ENCODE measurements around the gene TKTL2. TPM values are rescaled to one million over a fixed set of nuclear protein-coding genes. Genes with fewer than 3 reads are reported as not detected.
A peak's percentile ranks its signal among the peaks of the same experiment; 100 is the strongest.

The TKTL2 gene
- total RNA-seq, 2 experiments from 2014 or later, result not detected

DNA sequence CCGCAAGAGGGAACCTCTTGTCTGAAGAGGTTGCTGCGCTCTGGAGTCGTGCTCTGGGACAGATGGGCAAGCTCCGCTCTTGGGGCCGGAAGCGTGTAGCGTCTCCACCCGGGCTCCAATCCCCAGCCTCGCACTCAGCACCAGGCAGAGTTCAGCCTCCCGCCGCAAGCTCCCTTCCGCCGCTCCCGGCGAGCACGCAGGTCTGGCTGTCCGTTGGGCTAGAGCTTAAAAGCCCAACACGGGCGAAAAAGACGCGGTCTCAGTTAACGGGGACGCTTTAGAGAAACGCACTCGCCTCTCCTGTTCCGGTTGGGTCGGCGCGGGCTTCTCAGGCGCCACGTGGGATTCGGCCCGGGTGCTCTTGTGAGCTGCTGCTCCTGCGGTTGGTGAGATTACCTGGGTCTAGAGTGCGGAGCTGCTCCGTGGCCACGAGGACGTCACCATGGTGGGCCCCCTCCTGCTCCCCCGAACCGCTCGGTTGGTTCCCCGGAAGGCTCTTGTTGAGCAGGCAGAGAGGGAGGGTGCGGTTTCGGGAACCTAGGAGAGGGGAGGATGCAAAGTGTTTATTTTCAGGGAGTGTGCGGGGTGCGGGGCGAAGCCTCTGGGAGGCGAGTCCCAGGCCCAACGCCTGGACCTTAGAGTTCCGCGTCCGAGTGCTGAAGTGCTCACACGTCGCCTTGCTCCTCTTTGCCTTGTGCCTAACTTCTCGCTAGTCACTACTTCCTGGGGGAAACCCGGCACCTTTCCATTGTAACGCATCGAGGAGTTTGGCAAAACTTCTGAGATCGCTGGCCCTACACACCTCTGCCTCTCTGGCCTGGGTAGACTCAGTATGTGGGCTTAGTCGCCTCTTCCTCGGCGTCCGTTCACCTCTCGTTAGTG is 21.0 kb upstream of the TKTL2 start, which contains the start of gene TMA16:
Gene TMA16, plus strand, starts transcription at position 331 of the 882 bp plus-strand sequence. Its CDS starts 112 bp downstream, at position 443.
- H3K4me2 ChIP-seq (ENCODE audit: low read length), result peak within 1 kb of the TSS; percentile 92
- no peaks in the 10 kb centered on the region for H4K20me1 ChIP-seq (ENCODE audit: insufficient read depth, low read length)
- H3K79me2 ChIP-seq (ENCODE audit: insufficient read depth, low read depth, low read length), result peaks cover 51% of the 10 kb centered on the region
- ChIA-PET POLR2A (interaction anchor here (0.7 to 2.6 kb wide), 24 partner anchors 10 to 185 kb away, joined by 3 to 21 read pairs (median 6); no protein-coding TSS in a partner anchor), CTCF (ENCODE audit: unreplicated experiment) (no interaction called here)
- H3K27ac ChIP-seq (ENCODE audit: low read depth, low read length, poor library complexity, severe bottlenecking), result peak within 1 kb of the TSS; percentile 87
- H2AFZ ChIP-seq (ENCODE audit: low read length), result peak within 1 kb of the TSS; percentile 56; the same call in 1 of the 2 replicates
- DNase-seq (ENCODE audit: low spot score), result peak; percentile 96
- BruUV-seq (replicated peaks), result TSS peak; percentile 74
- intact Hi-C loops (cut with micrococcal nuclease; ENCODE audit: unreplicated experiment), result loop anchor here (1.0 to 5.0 kb wide), 4 partner anchors 96 to 1458 kb away; partner anchors contain the start of gene NAF1
- H3K9me3 ChIP-seq (ENCODE audit: low read length), result peaks cover 10% of the 10 kb centered on the region; the same call in 1 of the 2 replicates
- peaks cover 30% of the 10 kb centered on the region for H3K4me1 ChIP-seq (ENCODE audit: insufficient read depth, low read length, poor library complexity, severe bottlenecking)
- TF ChIP-seq, protein P1, sequence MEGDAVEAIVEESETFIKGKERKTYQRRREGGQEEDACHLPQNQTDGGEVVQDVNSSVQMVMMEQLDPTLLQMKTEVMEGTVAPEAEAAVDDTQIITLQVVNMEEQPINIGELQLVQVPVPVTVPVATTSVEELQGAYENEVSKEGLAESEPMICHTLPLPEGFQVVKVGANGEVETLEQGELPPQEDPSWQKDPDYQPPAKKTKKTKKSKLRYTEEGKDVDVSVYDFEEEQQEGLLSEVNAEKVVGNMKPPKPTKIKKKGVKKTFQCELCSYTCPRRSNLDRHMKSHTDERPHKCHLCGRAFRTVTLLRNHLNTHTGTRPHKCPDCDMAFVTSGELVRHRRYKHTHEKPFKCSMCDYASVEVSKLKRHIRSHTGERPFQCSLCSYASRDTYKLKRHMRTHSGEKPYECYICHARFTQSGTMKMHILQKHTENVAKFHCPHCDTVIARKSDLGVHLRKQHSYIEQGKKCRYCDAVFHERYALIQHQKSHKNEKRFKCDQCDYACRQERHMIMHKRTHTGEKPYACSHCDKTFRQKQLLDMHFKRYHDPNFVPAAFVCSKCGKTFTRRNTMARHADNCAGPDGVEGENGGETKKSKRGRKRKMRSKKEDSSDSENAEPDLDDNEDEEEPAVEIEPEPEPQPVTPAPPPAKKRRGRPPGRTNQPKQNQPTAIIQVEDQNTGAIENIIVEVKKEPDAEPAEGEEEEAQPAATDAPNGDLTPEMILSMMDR (conservative IDR thresholded peaks at IDR 0.05; ENCODE audit: low read length), result no peak
- TF ChIP-seq EZH2phosphoT487 (IDR thresholded peaks at IDR 0.05; ENCODE audit: borderline replicate concordance, low read depth, low read length), result no peak
- peaks cover 33% of the 10 kb centered on the region for H3K36me3 ChIP-seq (ENCODE audit: insufficient read depth, low read length)
- H3K4me3 ChIP-seq (ENCODE audit: low read depth, low read length, poor library complexity, severe bottlenecking), result peak within 1 kb of the TSS; percentile 90
- H3K9me2 ChIP-seq (ENCODE audit: insufficient read depth, low read length), result no peaks in the 10 kb centered on the region

DNA sequence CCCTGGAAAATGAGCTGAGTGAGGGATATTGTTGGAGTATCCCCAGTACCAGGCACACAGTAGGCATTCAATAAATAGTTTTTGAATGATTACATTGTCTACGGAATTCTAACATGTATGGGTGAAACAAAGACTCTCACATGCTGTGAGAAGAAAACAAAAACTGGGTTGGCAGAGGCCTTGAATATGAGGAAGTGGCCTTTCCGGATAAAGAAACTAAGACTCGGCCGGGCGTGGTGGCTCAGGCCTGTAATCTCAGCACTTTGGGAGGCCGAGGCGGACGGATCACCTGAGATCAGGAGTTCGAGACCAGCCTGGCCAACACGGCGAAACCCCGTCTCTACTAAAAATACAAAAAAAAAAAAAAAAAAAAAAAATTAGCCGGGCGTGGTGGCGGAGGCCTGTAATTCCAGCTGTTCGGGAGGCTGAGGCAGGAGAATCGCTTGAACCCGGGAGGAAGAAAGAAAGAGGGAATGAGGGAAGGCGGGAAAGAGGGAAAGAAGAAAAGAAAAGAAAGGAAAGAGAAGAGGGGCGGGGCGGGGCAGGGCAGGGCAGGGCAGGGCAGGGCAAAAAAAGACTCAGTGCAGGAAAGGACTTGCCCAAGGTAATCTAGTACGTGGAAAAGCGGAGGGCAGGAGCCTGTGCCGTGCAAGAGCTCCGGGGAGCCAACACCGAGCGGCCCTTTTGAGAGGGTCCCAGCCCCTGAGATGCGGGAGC is 20.2 kb upstream of the TKTL2 start:
- no peak for TF ChIP-seq EZH2phosphoT487 (IDR thresholded peaks at IDR 0.05; ENCODE audit: borderline replicate concordance, low read depth, low read length)
- TF ChIP-seq, protein P1 (conservative IDR thresholded peaks at IDR 0.05; ENCODE audit: low read length), result no peak
- H2AFZ ChIP-seq (ENCODE audit: low read length), result peak overlapping the region; percentile 40; the same call in 1 of the 2 replicates
- H3K27ac ChIP-seq (ENCODE audit: low read depth, low read length, poor library complexity, severe bottlenecking), result peak overlapping the region; percentile 87
- H3K9me2 ChIP-seq (ENCODE audit: insufficient read depth, low read length), result no peaks in the 10 kb centered on the region
- ChIA-PET CTCF (ENCODE audit: unreplicated experiment) (no interaction called here), POLR2A (interaction anchor here (0.5 to 2.6 kb wide), 27 partner anchors 9 to 383 kb away, joined by 3 to 21 read pairs (median 5); no protein-coding TSS in a partner anchor)
- peak overlapping the region; percentile 90 for H3K4me3 ChIP-seq (ENCODE audit: low read depth, low read length, poor library complexity, severe bottlenecking)
- TSS peak; percentile 94 for BruUV-seq (replicated peaks)
- H4K20me1 ChIP-seq (ENCODE audit: insufficient read depth, low read length), result no peaks in the 10 kb centered on the region
- intact Hi-C loops (cut with micrococcal nuclease; ENCODE audit: unreplicated experiment), result loop anchor here (1.0 to 5.0 kb wide), 4 partner anchors 97 to 1458 kb away; partner anchors contain the start of gene NAF1
- H3K36me3 ChIP-seq (ENCODE audit: insufficient read depth, low read length), result peaks cover 26% of the 10 kb centered on the region
- H3K9me3 ChIP-seq (ENCODE audit: low read length), result peaks cover 10% of the 10 kb centered on the region; the same call in 1 of the 2 replicates
- H3K79me2 ChIP-seq (ENCODE audit: insufficient read depth, low read depth, low read length), result peaks cover 43% of the 10 kb centered on the region
- H3K4me2 ChIP-seq (ENCODE audit: low read length), result peak overlapping the region; percentile 92
- H3K4me1 ChIP-seq (ENCODE audit: insufficient read depth, low read length, poor library complexity, severe bottlenecking), result peaks cover 30% of the 10 kb centered on the region
- DNase-seq (ENCODE audit: low spot score), result peak; percentile 78

Measured in OCI-LY7 (cell line).